Neuronal stem cell (in vitro differentiated cells): ENCODE measurements around the gene ANKRD42.

Experiments
- DNase-seq: peaks from one replicate; pipeline ENCODE4 v3.0.0-alpha.2; 2013; ENCODE audit warnings: low spot score
- H2AFZ ChIP-seq: one replicate; pipeline ENCODE4 v1.6.1; 2013; ENCODE audit warnings: mild to moderate bottlenecking, low read length, inconsistent platforms
- H2AK5ac ChIP-seq: 2 replicates; pipeline ENCODE4 v1.6.1; 2013; ENCODE audit warnings: low read depth, mild to moderate bottlenecking, inconsistent platforms, low read length, moderate library complexity, mixed read lengths
- H2BK120ac ChIP-seq: 2 replicates; pipeline ENCODE4 v1.6.1; 2013; ENCODE audit warnings: low read depth, mild to moderate bottlenecking, inconsistent platforms, low read length, moderate library complexity, mixed read lengths
- H2BK12ac ChIP-seq: one replicate; pipeline ENCODE4 v1.6.1; 2013; ENCODE audit warnings: low read length, inconsistent platforms
- H2BK15ac ChIP-seq: 2 replicates; pipeline ENCODE4 v1.6.1; 2013; ENCODE audit warnings: mild to moderate bottlenecking, low read length, inconsistent platforms, mixed read lengths
- H2BK5ac ChIP-seq: one replicate; pipeline ENCODE4 v1.6.1; 2013; ENCODE audit warnings: inconsistent platforms, mild to moderate bottlenecking, low read length, moderate library complexity
- H3K14ac ChIP-seq: one replicate; pipeline ENCODE4 v1.6.1; 2013; ENCODE audit warnings: low read length, inconsistent platforms
- H3K18ac ChIP-seq: 2 replicates; pipeline ENCODE4 v1.6.1; 2013; ENCODE audit warnings: low read length, inconsistent platforms
- H3K23ac ChIP-seq: 2 replicates; pipeline ENCODE4 v1.6.1; 2013; ENCODE audit warnings: low read depth, mild to moderate bottlenecking, mixed read lengths, low read length, inconsistent platforms; ENCODE audit not compliant: poor library complexity
- H3K27ac ChIP-seq: replicated peaks from 3 replicates; pipeline ENCODE4 v1.5.1; 2013; ENCODE audit warnings: low read length, inconsistent platforms
- H3K27me3 ChIP-seq, 3 experiments: 2 replicates each; pipeline ENCODE4 v1.6.1; 2013; ENCODE audit warnings: low read length in 3 of 3, mild to moderate bottlenecking in 2 of 3, inconsistent platforms in 1 of 3, low read depth in 1 of 3, mixed read lengths in 1 of 3, moderate library complexity in 1 of 3; ENCODE audit not compliant: control insufficient read depth in 3 of 3, insufficient read depth in 3 of 3
- H3K36me3 ChIP-seq, 2 donors: replicated peaks in 1 of 2; 2 replicates each; pipeline ENCODE4 v1.6.1; 2013; ENCODE audit warnings: low read length in 2 of 2; ENCODE audit not compliant: control insufficient read depth in 2 of 2, insufficient read depth in 2 of 2
- H3K4ac ChIP-seq: 2 replicates; pipeline ENCODE4 v1.6.1; 2013; ENCODE audit warnings: inconsistent platforms, mild to moderate bottlenecking, low read length, moderate library complexity
- H3K4me1 ChIP-seq, 2 donors: 1 replicate in 1 of 2; 2 replicates in 1 of 2; pipeline ENCODE4 v1.6.1; 2013; ENCODE audit warnings: low read length in 2 of 2, low read depth in 1 of 2; ENCODE audit not compliant: control insufficient read depth in 2 of 2, insufficient read depth in 1 of 2
- H3K4me2 ChIP-seq: one replicate; pipeline ENCODE4 v1.6.1; 2013; ENCODE audit warnings: mild to moderate bottlenecking, low read length, inconsistent platforms; ENCODE audit not compliant: insufficient read depth, poor library complexity, severe bottlenecking
- H3K4me3 ChIP-seq, 2 donors: 2 replicates each; pipeline ENCODE4 v1.5.1; 2013; ENCODE audit warnings: low read length in 2 of 2, mild to moderate bottlenecking in 2 of 2, inconsistent platforms in 1 of 2, moderate library complexity in 1 of 2
- H3K79me1 ChIP-seq: one replicate; pipeline ENCODE4 v1.6.1; 2013; ENCODE audit warnings: low read depth, mild to moderate bottlenecking, inconsistent platforms, low read length, moderate library complexity
- H3K9ac ChIP-seq: one replicate; pipeline ENCODE4 v1.6.1; 2013; ENCODE audit warnings: mild to moderate bottlenecking, low read depth, low read length, inconsistent platforms; ENCODE audit not compliant: poor library complexity
- H3K9me3 ChIP-seq, 2 donors: replicated peaks in 1 of 2; 2 replicates each; pipeline versions ENCODE3 to v1.6.1; 2013; ENCODE audit warnings: low read length in 2 of 2, mild to moderate bottlenecking in 2 of 2, inconsistent platforms in 1 of 2, low read depth in 1 of 2, mixed read lengths in 1 of 2, moderate library complexity in 1 of 2; ENCODE audit not compliant: control insufficient read depth in 2 of 2, insufficient read depth in 1 of 2
- H4K8ac ChIP-seq: one replicate; pipeline ENCODE4 v1.6.1; 2013; ENCODE audit warnings: low read depth, mild to moderate bottlenecking, inconsistent platforms, low read length, moderate library complexity
- H4K91ac ChIP-seq: one replicate; pipeline ENCODE4 v1.6.1; 2013; ENCODE audit warnings: low read length, low read depth, mild to moderate bottlenecking, inconsistent platforms; ENCODE audit not compliant: poor library complexity
- WGBS, 2 donors: extraction: QIAGEN DNeasy Blood & Tissue Kit; methylation state at CpG; one replicate each; pipeline ENCODE4 v1.1.7; 2013; ENCODE audit warnings: missing lambda C conversion rate in 2 of 2, mixed read lengths in 1 of 2; ENCODE audit not compliant: insufficient read length in 2 of 2, insufficient replicate concordance in 1 of 2; ENCODE audit errors: extremely low coverage in 2 of 2; 5-methylcytosine and 5-hydroxymethylcytosine counted together

The ANKRD42 gene

GRCh38 chr11:83175815-83176214 lies 17.7 kb upstream of the ANKRD42 start:
- no CpG with 5 or more reads among the region's 1 CpG for WGBS, 2 donors
- Histone ChIP-seq H3K14ac (no peak overlapping the region), H3K18ac (no peak overlapping the region), H4K91ac (no peak overlapping the region), H4K8ac (no peak overlapping the region), H3K36me3 (peaks cover 8 to 99% of the 10 kb centered on the region in 2 donors), H2BK15ac (no peak overlapping the region), H3K4ac (no peak overlapping the region), H3K27me3 (no peaks in the 10 kb centered on the region), H2BK120ac (no peak overlapping the region), H3K9me3 (no peaks in the 10 kb centered on the region), H2AK5ac (no peak overlapping the region), H2BK12ac (no peak overlapping the region), H3K27ac (no peak overlapping the region), H3K23ac (no peak overlapping the region), H3K4me3 (no peak overlapping the region), H3K4me1 (no peaks in the 10 kb centered on the region), H2AFZ (no peak overlapping the region), H3K9ac (no peak overlapping the region), H2BK5ac (no peak overlapping the region), H3K79me1 (no peaks in the 10 kb centered on the region), H3K4me2 (no peak overlapping the region)
- no peak for DNase-seq

GRCh38 chr11:83181815-83182214 lies 11.7 kb upstream of the ANKRD42 start:
- no peaks in the 10 kb centered on the region for H3K9me3 ChIP-seq
- H3K36me3 ChIP-seq, result peaks cover 10 to 99% of the 10 kb centered on the region in 2 donors
- H2AFZ ChIP-seq, result no peak overlapping the region
- no peak for DNase-seq
- no peak overlapping the region for H2BK120ac ChIP-seq
- no peak overlapping the region for H3K9ac ChIP-seq
- no peak overlapping the region for H2BK12ac ChIP-seq
- H4K91ac ChIP-seq, result no peak overlapping the region
- no CpG with 5 or more reads among the region's 2 CpGs for WGBS, 2 donors
- no peak overlapping the region for H3K4me3 ChIP-seq
- no peak overlapping the region for H3K18ac ChIP-seq
- no peak overlapping the region for H2BK5ac ChIP-seq
- H3K23ac ChIP-seq, result no peak overlapping the region
- H2BK15ac ChIP-seq, result no peak overlapping the region
- no peaks in the 10 kb centered on the region for H3K79me1 ChIP-seq
- H2AK5ac ChIP-seq, result no peak overlapping the region
- H3K4ac ChIP-seq, result no peak overlapping the region
- H3K14ac ChIP-seq, result no peak overlapping the region
- H3K27me3 ChIP-seq, result no peaks in the 10 kb centered on the region
- no peak overlapping the region for H4K8ac ChIP-seq
- no peaks in the 10 kb centered on the region for H3K4me1 ChIP-seq
- H3K27ac ChIP-seq, result no peak overlapping the region
- H3K4me2 ChIP-seq, result no peak overlapping the region

GRCh38 chr11:83185767-83186166 lies 7.7 kb upstream of the ANKRD42 start:
- no peak overlapping the region for H2AK5ac ChIP-seq
- peaks cover 7 to 93% of the 10 kb centered on the region in 2 donors for H3K36me3 ChIP-seq
- H3K23ac ChIP-seq, result no peak overlapping the region
- no peak overlapping the region for H4K91ac ChIP-seq
- H3K9ac ChIP-seq, result no peak overlapping the region
- H3K27me3 ChIP-seq, result no peaks in the 10 kb centered on the region
- no peak overlapping the region for H2BK12ac ChIP-seq
- H3K4me3 ChIP-seq, result no peak overlapping the region
- H3K27ac ChIP-seq, result no peak overlapping the region
- no peak overlapping the region for H3K18ac ChIP-seq
- no peaks in the 10 kb centered on the region for H3K9me3 ChIP-seq
- H3K79me1 ChIP-seq, result no peaks in the 10 kb centered on the region
- H2AFZ ChIP-seq, result no peak overlapping the region
- no peak overlapping the region for H2BK5ac ChIP-seq
- no peak overlapping the region for H2BK15ac ChIP-seq
- DNase-seq, result no peak
- no peaks in the 10 kb centered on the region for H3K4me1 ChIP-seq
- H2BK120ac ChIP-seq, result no peak overlapping the region
- no peak overlapping the region for H3K4ac ChIP-seq
- no CpG with 5 or more reads among the region's 1 CpG for WGBS, 2 donors
- no peak overlapping the region for H4K8ac ChIP-seq
- H3K14ac ChIP-seq, result no peak overlapping the region
- no peak overlapping the region for H3K4me2 ChIP-seq

GRCh38 chr11:83187465-83187864 lies 6.0 kb upstream of the ANKRD42 start:
- H3K36me3 ChIP-seq, result peaks cover 9 to 93% of the 10 kb centered on the region in 2 donors
- peaks cover 0 to 4% of the 10 kb centered on the region in 2 donors for H3K4me1 ChIP-seq
- no peak overlapping the region for H2AK5ac ChIP-seq
- no peak overlapping the region for H3K4me3 ChIP-seq
- H2BK15ac ChIP-seq, result no peak overlapping the region
- H3K18ac ChIP-seq, result no peak overlapping the region
- H3K4ac ChIP-seq, result no peak overlapping the region
- H3K27ac ChIP-seq, result no peak overlapping the region
- H3K23ac ChIP-seq, result no peak overlapping the region
- no peak overlapping the region for H2BK12ac ChIP-seq
- WGBS, 2 donors, result no CpG with 5 or more reads among the region's 4 CpGs
- no peak overlapping the region for H2AFZ ChIP-seq
- no peak overlapping the region for H3K14ac ChIP-seq
- no peak overlapping the region for H3K4me2 ChIP-seq
- no peak overlapping the region for H4K8ac ChIP-seq
- H2BK5ac ChIP-seq, result no peak overlapping the region
- H3K27me3 ChIP-seq, result no peaks in the 10 kb centered on the region
- no peak for DNase-seq
- no peak overlapping the region for H4K91ac ChIP-seq
- no peak overlapping the region for H2BK120ac ChIP-seq
- H3K9me3 ChIP-seq, result no peaks in the 10 kb centered on the region
- no peaks in the 10 kb centered on the region for H3K79me1 ChIP-seq
- no peak overlapping the region for H3K9ac ChIP-seq
